ENCODE data around the gene CCDC69. TPM values are rescaled to one million over a fixed set of nuclear protein-coding genes. Genes with fewer than 3 reads are reported as not detected.
"Not testable (repeated sequence)": the region's sequence is repeated elsewhere in the genome, so short reads cannot be mapped to it uniquely, and the experiment has no call there.

CCDC69 gene
- total RNA-seq, 6 experiments from 2014 or later: 11.8 to 30.9 (median 22.9) TPM

GRCh38 chr5:151257731-151258181 lies 33.9 kb upstream of the CCDC69 start:
- H3K4me1 ChIP-seq: peaks cover 0 to 12% (median 0%) of the 10 kb centered on the region in 4 donors
- no peak for TF ChIP-seq CTCF (IDR thresholded peaks at IDR 0.05)
- no peak for TF ChIP-seq POLR2A (IDR thresholded peaks at IDR 0.05)
- WGBS (ENCODE audit: insufficient coverage, low coverage, low lambda C conversion rate, missing lambda C conversion rate): 44% methylated on average over 5 of the region's 5 CpGs
- no peaks in the 10 kb centered on the region for H3K9me3 ChIP-seq
- ATAC-seq: no peak
- intact Hi-C loops (cut with DNase I): no loop called here
- H3K27me3 ChIP-seq: no peaks in the 10 kb centered on the region
- H3K36me3 ChIP-seq: no peaks in the 10 kb centered on the region
- no peak overlapping the region for H3K4me3 ChIP-seq
- no peak for DNase-seq
- no peak overlapping the region for H3K27ac ChIP-seq

- ATAC-seq: no peak
- WGBS (ENCODE audit: insufficient coverage, low coverage, low lambda C conversion rate, missing lambda C conversion rate): 88% methylated on average over 2 of the region's 3 CpGs
- Histone ChIP-seq H3K4me3 (no peak overlapping the region), H3K27ac (no peak overlapping the region), H3K27me3 (no peaks in the 10 kb centered on the region), H3K36me3 (no peaks in the 10 kb centered on the region), H3K9me3 (no peaks in the 10 kb centered on the region), H3K4me1 (peaks cover 0 to 24% (median 3%) of the 10 kb centered on the region in 4 donors)
- TF ChIP-seq POLR2A (IDR thresholded peaks at IDR 0.05) (no peak), CTCF (IDR thresholded peaks at IDR 0.05) (no peak)
- intact Hi-C loops (cut with DNase I): no loop called here
- DNase-seq: no peak
Observed at GRCh38 chr5:151255621-151256286, 31.9 kb upstream of the CCDC69 start.

DNA sequence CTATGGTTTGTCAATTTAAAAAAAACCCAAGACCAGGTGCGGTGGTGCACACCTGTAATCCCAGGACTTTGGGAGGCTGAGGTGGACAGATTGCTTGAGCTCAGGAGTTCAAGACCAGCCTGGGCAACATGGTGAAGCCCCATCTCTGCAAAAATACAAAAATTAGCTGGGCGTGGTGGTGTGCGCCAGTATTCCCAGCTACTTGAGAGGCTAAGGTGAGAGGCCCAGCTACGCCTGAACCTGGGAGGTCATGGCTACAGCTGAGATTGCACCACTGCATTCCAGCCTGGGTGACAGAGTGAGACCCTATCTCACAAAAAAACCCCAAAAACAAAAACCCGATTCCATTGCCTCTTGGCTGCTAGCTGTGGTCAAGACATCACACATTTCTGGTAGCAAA lies 31.1 kb upstream of the CCDC69 start:
- H3K9me3 ChIP-seq; H3K4me3 ChIP-seq; DNase-seq; H3K27me3 ChIP-seq; H3K27ac ChIP-seq; H3K36me3 ChIP-seq; intact Hi-C loops (cut with DNase I); ATAC-seq: not testable (repeated sequence)
- H3K4me1 ChIP-seq: peaks cover 0 to 24% (median 3%) of the 10 kb centered on the region in 4 donors
- no CpG with 5 or more reads among the region's 5 CpGs for WGBS (ENCODE audit: insufficient coverage, low coverage, low lambda C conversion rate, missing lambda C conversion rate)

GRCh38 chr5:151254556-151254955 lies 30.7 kb upstream of the CCDC69 start:
- intact Hi-C loops (cut with DNase I): no loop called here
- no peak for DNase-seq
- H3K4me3 ChIP-seq: no peak overlapping the region

More at GRCh38 chr5:151254556-151254955, 30.7 kb upstream of the CCDC69 start:
- no peaks in the 10 kb centered on the region for H3K36me3 ChIP-seq
- no peak for ATAC-seq
- no peak for TF ChIP-seq CTCF (IDR thresholded peaks at IDR 0.05)
- TF ChIP-seq POLR2A (IDR thresholded peaks at IDR 0.05): no peak
- no peaks in the 10 kb centered on the region for H3K9me3 ChIP-seq
- H3K27ac ChIP-seq: no peak overlapping the region
- H3K4me1 ChIP-seq: peaks cover 0 to 25% (median 4%) of the 10 kb centered on the region in 4 donors
- H3K27me3 ChIP-seq: no peaks in the 10 kb centered on the region
- WGBS (ENCODE audit: insufficient coverage, low coverage, low lambda C conversion rate, missing lambda C conversion rate): 58% methylated on average over 1 of the region's 1 CpG
